HG03521 (cell line): ENCODE results near the gene UMAD1.

ENCODE experiments used
- ATAC-seq: cut with Tn5 transposase; IDR thresholded peaks from one replicate; pipeline ENCODE4 v1.9.1; 2021; ENCODE audit warnings: mild to moderate bottlenecking, moderate library complexity; ENCODE audit not compliant: unreplicated experiment

UMAD1 gene

GRCh38 chr7:7916064-7916463 is 275.5 kb downstream of the UMAD1 start:
- ATAC-seq: no peak

DNA sequence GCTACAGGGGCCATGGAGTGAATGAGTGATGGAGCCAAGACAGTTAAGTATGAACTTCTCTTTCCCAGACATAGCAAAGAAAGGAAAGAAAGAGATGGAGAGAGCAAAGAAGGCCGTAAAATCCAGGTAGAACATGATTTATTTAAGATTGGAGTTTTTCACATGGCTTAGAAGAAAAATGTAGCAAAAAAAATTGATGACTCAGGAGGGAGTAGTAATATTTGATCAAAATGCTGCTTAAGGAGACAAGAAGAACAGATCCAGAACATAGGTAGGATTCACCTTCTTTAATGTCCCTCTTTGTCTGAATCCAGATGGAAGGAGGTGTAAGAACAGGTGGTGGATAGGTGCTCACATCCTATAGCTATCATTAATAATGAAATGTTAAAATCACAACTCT is 277.0 kb downstream of the UMAD1 start:
- ATAC-seq: no peak

DNA sequence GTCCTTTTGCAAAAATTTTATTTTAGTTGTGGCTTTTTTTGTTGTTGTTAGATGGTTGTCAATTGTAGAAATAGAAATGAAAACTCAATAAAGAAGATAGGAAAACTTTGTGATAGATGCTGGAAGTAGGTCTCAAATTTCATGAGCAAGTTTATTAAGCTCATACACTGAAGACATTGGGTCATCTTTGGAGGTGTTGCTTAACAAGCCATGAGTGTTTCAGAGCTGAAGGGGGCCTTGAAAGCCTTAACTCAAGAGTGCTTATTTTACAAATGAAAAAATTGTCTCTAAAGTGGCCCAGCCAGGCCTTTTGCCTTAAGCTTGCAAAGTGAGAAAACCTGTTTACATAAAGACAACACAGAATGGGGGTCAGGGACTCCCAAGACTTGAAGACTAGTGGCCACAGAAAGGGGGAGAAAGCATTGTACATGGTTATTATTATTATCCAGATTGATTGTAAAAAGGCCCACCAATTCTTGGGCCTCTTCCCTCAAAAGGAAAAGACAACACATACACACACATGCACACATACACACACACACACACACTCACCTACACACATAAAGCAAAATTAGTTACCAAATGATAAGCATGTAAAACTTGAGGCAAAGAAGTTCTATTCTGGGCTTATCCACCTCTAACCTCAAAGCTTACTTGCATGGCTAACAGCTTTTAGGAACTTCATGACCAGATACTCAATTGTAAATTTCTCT is 278.3 kb downstream of the UMAD1 start:
- no peak for ATAC-seq

GRCh38 chr7:7919449-7919945 is 278.9 kb downstream of the UMAD1 start:
- no peak for ATAC-seq

GRCh38 chr7:7920056-7920455 is 279.5 kb downstream of the UMAD1 start:
- no peak for ATAC-seq

- peak; percentile 84 for ATAC-seq
Measured at GRCh38 chr7:7920481-7920880, 279.9 kb downstream of the UMAD1 start.

GRCh38 chr7:7921830-7922229 is 281.3 kb downstream of the UMAD1 start:
- no peak for ATAC-seq

DNA sequence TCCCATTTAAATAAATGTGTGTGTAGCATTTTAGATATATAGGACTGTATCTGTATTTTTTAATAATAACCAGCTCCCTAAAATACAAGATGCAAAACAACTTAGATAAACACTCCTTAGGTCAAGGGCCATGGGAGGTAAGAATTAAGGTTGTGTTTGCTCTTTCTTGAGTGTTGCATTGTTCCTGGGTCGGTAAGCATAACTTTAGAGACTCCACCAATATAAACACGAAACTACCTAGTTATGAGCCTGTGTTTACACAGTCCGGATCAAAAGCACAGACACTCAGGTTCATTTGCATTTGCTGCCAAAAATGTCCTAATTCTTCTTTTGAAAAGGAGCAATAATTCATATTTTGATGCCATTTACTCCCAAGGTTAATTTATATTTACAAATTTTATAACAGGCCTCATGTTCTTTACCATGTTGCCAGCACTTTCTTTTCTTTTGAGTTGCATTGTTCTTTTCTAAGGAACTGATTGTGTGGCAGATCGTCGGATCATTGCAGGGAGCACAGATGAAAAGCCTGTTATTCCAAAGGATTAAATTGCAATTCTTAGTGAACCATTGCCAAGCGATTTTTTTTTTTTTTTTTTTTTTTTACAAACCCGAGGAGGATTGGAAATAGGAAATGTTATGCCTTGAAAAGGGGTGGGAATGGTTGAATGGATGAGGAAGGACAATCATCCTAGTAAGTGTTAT is 282.3 kb downstream of the UMAD1 start:
- no peak for ATAC-seq

DNA sequence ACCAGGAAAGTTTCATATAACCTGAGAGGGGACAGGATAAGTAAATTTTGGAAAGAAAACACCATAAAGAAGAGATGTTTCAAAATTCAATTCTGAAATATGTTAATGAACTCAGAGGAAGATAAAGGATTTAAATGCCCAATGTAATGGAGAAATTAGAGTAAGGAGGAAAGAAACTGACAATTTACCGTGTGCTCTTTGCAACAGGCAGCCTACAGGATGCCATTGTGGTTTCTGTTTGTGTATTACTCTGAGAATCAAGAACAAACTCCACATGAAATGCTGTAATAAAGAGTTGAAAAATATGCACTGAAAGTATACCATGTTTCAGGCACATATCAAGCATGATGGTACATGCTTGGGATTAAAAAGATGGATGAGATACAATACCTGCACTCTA is 283.3 kb downstream of the UMAD1 start:
- no peak for ATAC-seq

DNA sequence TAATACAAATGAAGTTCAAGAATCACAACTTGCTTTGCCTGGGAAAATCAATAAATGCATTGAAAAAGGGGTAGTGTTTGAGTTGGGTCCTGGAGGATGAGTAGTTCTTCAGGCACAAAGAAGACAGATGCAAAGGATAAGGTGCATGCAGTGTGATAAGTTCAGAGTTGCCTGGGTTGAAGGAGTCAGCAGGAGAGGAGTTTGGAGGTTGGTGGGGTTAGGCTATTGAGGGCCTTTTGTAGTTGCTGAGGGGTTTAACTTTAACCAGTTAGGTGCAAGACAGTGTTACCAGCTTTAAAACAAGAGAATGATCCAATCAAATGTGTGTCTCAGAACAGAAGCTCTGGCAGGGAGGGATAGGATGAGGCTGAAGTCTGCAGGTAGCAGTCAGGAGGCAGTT is 283.8 kb downstream of the UMAD1 start:
- no peak for ATAC-seq
